GM13976 (cell line): Measurements from ENCODE around the gene TOPORS.

ENCODE experiments used
- DNase-seq: peaks from one replicate; pipeline ENCODE4 v3.0.0; 2012; ENCODE audit warnings: low spot score
- CTCF ChIP-seq: IDR thresholded peaks from 2 replicates; pipeline ENCODE4 v1.5.1; 2012; ENCODE audit warnings: borderline replicate concordance, mild to moderate bottlenecking; ENCODE audit not compliant: insufficient read depth; ENCODE audit errors: extremely low read depth, missing control alignments, control extremely low read depth
- in situ Hi-C: fragments of 300-500 bp; cut with MboI; formaldehyde crosslinking; loops from one replicate; pipeline ENCODE4 v1.12.0; 2022; ENCODE audit warnings: low sequenced_read_pairs, mixed read lengths, inconsistent platforms; ENCODE audit not compliant: unreplicated experiment

The TOPORS gene

DNA sequence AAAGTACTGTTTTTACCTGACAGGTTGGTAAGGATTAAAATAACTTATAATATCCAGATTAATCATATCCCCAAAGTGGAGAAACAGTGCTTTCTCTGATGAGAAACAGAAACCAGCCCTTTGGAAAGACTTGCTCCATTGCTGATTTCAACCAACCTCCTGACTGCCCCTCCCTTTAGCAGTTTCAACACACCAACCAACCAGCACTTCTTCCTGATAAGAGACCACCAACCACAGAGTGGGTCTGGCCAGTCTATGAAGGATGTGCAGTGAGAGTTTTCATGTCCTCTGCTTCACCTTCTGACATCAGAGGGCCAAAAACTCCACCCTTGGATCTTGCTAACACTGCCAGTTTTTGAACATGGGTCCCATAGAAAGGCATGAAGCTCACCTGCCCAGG is 54.5 kb downstream of the TOPORS start:
- no peak for TF ChIP-seq CTCF
- DNase-seq: no peak
- in situ Hi-C loops: no loop called here

GRCh38 chr9:32490601-32491000 is 61.8 kb downstream of the TOPORS start:
- no peak for TF ChIP-seq CTCF
- in situ Hi-C loops: no loop called here
- DNase-seq: no peak
